H1 (cell line): ENCODE data around the gene FRMD4A. TPM values are rescaled to one million over a fixed set of nuclear protein-coding genes. Genes with fewer than 3 reads are reported as not detected.

Source experiments
- SIRT6 ChIP-seq: IDR thresholded peaks from one replicate; pipeline ENCODE4 v1.7.1; 2012; ENCODE audit warnings: low read length, inconsistent platforms
- polyA plus RNA-seq, 7 experiments: library from polyadenylated mRNA; depleted of rRNA in 3 of 7; stranded (reverse) in 5 of 7; unstranded in 2 of 7; fragments of >200 nt in 5 of 7; fragments of 200-250 nt in 2 of 7; gene quantifications; 1 replicate in 5 of 7; 2 replicates in 1 of 7; 4 replicates in 1 of 7; pipeline versions ENCODE4 v1.2.1 to v1.2.3, GENCODE V29; 2011 to 2013; ENCODE audit warnings: missing spikeins in 2 of 7, mixed read lengths in 2 of 7
- total RNA-seq: library from RNA; stranded (reverse); fragmentation: NEBNext Ultra II Directional; extraction: Animal tissue kit (Norgen Biotek cat#: 25700); gene quantifications from 2 replicates; pipeline ENCODE4 v1.2.1, GENCODE V29; 2021

The FRMD4A gene
- total and polyA plus RNA-seq, 2 of the 8 experiments (the other 6 are each of a cell fraction or from before 2014, with no cell fraction given) = 38.6 to 39.6 TPM

GRCh38 chr10:13839430-13839990 is 491.2 kb downstream of the FRMD4A start (continued):
- no peak for TF ChIP-seq SIRT6
